ES-I3 (cell line): ENCODE measurements around the gene LRRC51.
"Not testable (repeated sequence)": the region's sequence is repeated elsewhere in the genome, so short reads cannot be mapped to it uniquely, and the experiment has no call there.

ENCODE experiments used
- H3K36me3 ChIP-seq: 2 replicates; pipeline ENCODE4 v1.6.1; 2013; ENCODE audit warnings: mild to moderate bottlenecking, low read length, control low read depth, moderate library complexity; ENCODE audit not compliant: insufficient read depth
- H3K4me1 ChIP-seq: 2 replicates; pipeline ENCODE4 v1.6.1; 2013; ENCODE audit warnings: mild to moderate bottlenecking, control low read depth, low read length; ENCODE audit not compliant: insufficient read depth
- H3K9ac ChIP-seq: 2 replicates; pipeline ENCODE4 v1.6.1; 2013; ENCODE audit warnings: low read depth, mild to moderate bottlenecking, low read length, moderate library complexity
- H3K9me3 ChIP-seq: 2 replicates; pipeline ENCODE4 v1.6.1; 2013; ENCODE audit warnings: mild to moderate bottlenecking, low read length, moderate library complexity; ENCODE audit not compliant: control insufficient read depth, insufficient read depth

The LRRC51 gene

GRCh38 chr11:72129381-72129780, 48.7 kb downstream of the LRRC51 start:
- Histone ChIP-seq H3K36me3 (no peaks in the 10 kb centered on the region), H3K9ac (no peak overlapping the region), H3K9me3 (peaks cover 3% of the 10 kb centered on the region), H3K4me1 (no peaks in the 10 kb centered on the region)

- H3K4me1 ChIP-seq: no peaks in the 10 kb centered on the region
- no peak overlapping the region for H3K9ac ChIP-seq
- peaks cover 3% of the 10 kb centered on the region for H3K9me3 ChIP-seq
- H3K36me3 ChIP-seq: no peaks in the 10 kb centered on the region
Measured at GRCh38 chr11:72132646-72133045, 52.0 kb downstream of the LRRC51 start.

- not testable (repeated sequence) for H3K9me3 ChIP-seq, H3K36me3 ChIP-seq, H3K9ac ChIP-seq, H3K4me1 ChIP-seq
Measured at GRCh38 chr11:72135473-72135872, 54.8 kb downstream of the LRRC51 start, which contains the start of gene FOLR3. Gene FOLR3, plus strand, starts transcription at chr11:72135725. Its CDS starts 228 bp downstream, at chr11:72135953.

GRCh38 chr11:72135891-72136683, 55.4 kb downstream of the LRRC51 start:
- H3K36me3 ChIP-seq: no peaks in the 10 kb centered on the region
- no peaks in the 10 kb centered on the region for H3K9me3 ChIP-seq
- H3K4me1 ChIP-seq: no peaks in the 10 kb centered on the region
- H3K9ac ChIP-seq: no peak overlapping the region

GRCh38 chr11:72136684-72137262, 56.1 kb downstream of the LRRC51 start:
- no peaks in the 10 kb centered on the region for H3K9me3 ChIP-seq
- H3K36me3 ChIP-seq: no peaks in the 10 kb centered on the region
- H3K9ac ChIP-seq: no peak overlapping the region
- H3K4me1 ChIP-seq: no peaks in the 10 kb centered on the region

GRCh38 chr11:72138821-72139390, 58.3 kb downstream of the LRRC51 start:
- Histone ChIP-seq H3K9ac (no peak overlapping the region), H3K36me3 (no peaks in the 10 kb centered on the region), H3K4me1 (no peaks in the 10 kb centered on the region), H3K9me3 (no peaks in the 10 kb centered on the region)

- H3K36me3 ChIP-seq: no peaks in the 10 kb centered on the region
- H3K4me1 ChIP-seq: no peaks in the 10 kb centered on the region
- no peaks in the 10 kb centered on the region for H3K9me3 ChIP-seq
- H3K9ac ChIP-seq: no peak overlapping the region
Measured at GRCh38 chr11:72139500-72139899, 58.9 kb downstream of the LRRC51 start.

GRCh38 chr11:72140661-72141060, 60.0 kb downstream of the LRRC51 start:
- no peaks in the 10 kb centered on the region for H3K9me3 ChIP-seq
- no peak overlapping the region for H3K9ac ChIP-seq
- H3K4me1 ChIP-seq: no peaks in the 10 kb centered on the region
- H3K36me3 ChIP-seq: no peaks in the 10 kb centered on the region

GRCh38 chr11:72141066-72141465, 60.4 kb downstream of the LRRC51 start:
- H3K4me1 ChIP-seq: no peaks in the 10 kb centered on the region
- H3K9ac ChIP-seq: no peak overlapping the region
- no peaks in the 10 kb centered on the region for H3K36me3 ChIP-seq
- H3K9me3 ChIP-seq: no peaks in the 10 kb centered on the region

- H3K9me3 ChIP-seq, H3K36me3 ChIP-seq, H3K9ac ChIP-seq, H3K4me1 ChIP-seq: not testable (repeated sequence)
Measured at GRCh38 chr11:72142086-72142485, 61.4 kb downstream of the LRRC51 start.

- not testable (repeated sequence) for H3K4me1 ChIP-seq, H3K36me3 ChIP-seq, H3K9ac ChIP-seq, H3K9me3 ChIP-seq
Measured at GRCh38 chr11:72142543-72142942, 61.9 kb downstream of the LRRC51 start.

GRCh38 chr11:72144807-72145565, 64.3 kb downstream of the LRRC51 start:
- Histone ChIP-seq H3K36me3 (no peaks in the 10 kb centered on the region), H3K9me3 (no peaks in the 10 kb centered on the region), H3K9ac (no peak overlapping the region), H3K4me1 (no peaks in the 10 kb centered on the region)
